Fibroblast of skin of right quadriceps (primary cell): Measurements from ENCODE around the gene AANAT.
"Not testable (repeated sequence)": the region's sequence is repeated elsewhere in the genome, so short reads cannot be mapped to it uniquely, and the experiment has no call there.

ENCODE experiments used
- DNase-seq: peaks from one replicate; pipeline ENCODE4 v3.0.0-alpha.2; 2013

Gene AANAT

DNA sequence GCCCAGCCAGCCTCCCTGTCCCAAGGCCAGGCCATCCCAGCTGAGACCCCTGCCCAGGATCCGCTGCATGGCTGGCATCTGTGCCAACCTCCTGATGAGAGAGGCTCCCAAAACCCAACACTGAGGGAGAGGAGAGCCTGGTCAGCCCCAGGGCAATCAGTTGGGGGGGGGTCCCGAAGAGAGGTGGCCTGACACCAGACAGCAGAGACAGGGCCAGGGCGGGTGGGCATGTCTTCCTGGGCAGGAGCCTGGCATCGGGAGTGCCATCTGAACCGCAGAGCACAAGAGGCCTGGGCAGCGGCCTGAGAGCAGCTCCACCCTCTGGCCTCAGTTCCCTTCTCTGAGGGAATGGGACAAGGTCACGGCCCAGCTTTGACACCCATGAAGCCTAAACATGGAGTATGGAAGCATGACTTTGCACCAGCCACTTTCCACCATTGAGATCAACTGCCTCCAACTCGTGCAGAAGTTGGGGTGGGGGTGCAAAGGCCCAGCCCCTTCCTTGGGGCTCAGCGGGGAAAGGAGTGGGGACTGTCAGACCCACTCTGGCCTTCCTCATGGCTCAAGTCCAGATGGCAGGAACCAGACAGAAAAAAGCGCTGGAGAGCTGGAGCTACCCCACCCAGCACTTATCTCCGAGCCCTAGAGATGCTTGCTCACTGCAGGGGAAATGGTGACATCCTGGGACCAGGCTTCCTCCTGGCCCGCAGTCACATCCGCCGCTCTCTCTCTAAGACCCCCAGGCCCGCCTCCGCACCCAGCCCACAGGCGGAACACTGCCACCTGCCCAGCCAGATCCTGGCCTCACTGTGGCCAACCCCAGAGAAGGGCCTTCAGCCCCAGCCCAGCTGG is 24.1 kb downstream of the AANAT start:
- DNase-seq: no peak

DNA sequence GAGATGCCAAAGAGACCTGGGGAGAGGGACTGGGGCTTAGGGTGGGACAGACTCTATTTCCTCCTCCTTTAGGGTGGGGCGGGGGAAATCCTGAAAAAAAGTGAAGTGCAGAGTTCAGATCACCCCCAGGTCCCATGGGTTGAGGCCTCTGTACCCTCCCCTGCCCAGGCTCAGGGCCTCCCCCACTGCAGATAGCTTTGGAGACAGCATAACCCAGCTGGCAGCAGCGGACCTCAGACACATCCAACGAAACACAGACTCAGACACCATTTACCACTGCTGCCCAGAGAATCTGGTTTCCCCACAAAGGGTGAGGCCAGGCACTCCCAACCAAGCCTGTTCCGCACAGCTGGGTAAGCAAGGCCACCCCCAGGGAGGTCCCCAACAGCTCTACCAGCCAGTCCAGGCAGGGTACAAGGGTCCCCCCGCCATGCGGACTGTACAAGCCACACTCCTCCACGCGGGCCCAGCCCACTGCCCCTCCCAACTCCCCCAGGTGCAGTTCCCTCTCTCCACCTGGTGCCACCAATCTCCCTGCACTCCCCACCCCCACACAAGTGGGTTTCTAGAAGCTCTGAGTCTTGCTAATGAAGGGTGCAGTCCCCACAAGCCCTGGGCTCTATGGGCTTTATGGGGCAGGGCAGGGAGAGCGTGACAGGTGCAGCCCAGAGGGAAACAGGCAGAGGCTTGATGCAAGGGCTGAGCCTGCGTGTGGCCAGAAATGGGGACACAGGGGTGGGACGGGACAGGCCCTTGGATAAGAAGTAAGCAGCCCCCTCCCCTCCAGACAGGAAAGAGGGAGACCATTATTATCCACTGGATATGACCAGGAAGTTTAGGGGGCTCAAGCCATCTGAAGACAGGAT is 25.0 kb downstream of the AANAT start:
- DNase-seq: no peak

DNA sequence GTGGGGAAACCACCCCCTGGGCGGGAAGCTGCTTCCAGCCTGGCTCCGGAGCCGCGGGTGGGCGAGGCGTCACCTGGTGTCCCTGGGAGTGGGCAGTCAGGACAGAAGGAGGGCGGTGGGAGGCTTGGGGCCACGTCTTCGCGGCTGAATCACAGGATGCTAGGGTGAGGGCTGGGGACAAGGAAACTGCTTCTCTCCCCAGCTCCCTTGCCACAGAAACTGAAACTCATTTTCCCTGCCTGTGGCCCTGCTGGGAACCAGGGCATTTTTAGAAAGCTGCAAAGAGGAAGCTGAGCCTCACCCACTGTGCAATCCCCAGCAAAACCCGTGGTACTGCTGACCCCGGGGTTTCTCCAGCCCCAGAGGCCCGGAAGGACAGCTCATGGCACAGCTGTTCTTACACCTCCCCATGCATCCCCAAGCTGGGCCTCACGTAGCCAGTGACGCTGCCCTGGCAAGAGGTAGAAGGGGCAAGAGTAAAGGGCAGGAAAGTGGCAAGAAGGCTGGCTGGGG is 25.6 kb downstream of the AANAT start:
- DNase-seq: peak; percentile 46

DNA sequence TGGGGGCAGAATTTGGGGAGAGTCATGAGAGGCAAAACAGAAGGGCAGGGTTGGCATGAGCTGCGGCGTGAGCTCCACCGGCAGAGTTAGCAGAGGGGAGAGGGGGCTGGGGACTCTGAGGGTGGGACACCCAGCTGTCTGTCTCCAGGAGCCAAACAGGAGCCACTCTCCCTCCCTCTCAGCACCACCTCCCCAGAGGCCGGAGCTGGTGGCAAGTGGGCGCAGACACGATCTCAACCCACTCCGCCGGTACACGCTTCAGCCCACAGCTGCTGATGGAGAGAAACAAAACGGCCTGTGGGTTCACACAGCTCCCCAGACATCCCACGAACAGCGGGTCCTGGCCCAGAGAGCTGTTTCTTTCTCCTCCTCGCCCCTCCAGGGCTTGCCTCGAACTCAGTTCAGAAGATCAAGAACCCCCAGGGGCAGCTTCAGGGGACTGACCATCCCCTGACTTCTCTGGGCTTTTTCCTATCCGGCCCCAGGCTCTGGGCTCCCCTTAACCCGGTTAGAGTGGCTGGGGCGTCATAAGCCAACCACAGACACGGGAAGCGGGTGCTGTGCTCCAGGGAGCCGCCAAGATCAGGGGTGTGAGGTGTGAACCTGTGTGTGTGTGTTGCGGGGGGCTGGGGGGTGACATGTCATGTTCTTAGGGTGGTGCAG is 26.2 kb downstream of the AANAT start:
- DNase-seq: no peak

DNA sequence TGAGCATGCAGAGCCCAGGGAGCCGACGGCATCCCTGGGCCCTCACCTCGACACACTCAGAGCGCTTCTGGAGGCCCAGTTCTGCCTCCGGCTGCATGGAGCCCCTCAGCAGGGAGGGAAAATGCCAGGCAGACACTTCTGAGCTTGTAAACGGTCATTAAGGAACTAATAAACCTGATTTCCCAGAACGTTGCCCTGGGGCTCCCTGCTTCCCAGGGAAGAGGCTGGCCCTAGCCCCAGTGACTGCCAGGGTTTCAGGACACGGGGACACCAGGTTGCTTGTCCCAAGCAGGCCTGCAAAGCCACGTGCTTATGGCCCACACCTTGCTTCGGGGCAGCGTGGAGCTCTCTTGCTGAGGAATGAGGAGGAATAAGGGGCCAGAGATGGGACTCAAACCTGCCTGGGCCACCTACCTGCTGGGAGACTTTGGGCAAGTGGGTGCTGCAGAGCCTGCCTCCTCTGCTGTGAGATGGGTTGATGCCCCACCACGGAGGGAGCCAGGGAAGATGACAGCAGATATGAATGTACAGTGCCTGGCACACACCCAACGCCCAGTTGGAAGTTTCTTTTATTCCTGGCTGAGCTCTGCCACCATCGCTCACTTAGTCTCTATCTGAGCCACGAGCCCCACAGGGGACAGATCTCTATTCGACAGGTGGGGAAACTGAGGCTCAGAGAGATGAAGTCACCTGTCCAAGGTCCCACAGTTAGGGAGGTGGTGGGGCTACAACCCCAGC is 28.4 kb downstream of the AANAT start:
- no peak for DNase-seq

DNA sequence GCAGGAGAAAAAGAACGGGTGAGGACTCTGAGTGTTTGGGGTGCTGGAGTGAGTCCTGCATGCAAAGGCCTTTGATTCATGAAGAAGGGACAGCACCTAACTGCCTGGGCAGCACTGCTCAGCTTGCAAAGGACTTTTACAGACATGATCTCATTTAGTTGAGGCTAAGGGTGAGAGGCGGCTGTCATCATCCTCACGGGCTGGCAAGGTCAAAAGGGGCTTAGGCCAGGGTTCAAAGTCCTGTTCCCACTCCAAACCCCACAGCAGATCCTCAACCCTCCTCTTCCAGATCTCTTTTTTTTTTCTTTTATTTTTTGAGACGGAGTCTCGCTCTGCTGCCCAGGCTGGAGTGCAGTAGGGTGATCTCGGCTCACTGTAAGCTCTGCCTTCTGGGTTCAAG is 29.1 kb downstream of the AANAT start:
- DNase-seq: no peak

DNA sequence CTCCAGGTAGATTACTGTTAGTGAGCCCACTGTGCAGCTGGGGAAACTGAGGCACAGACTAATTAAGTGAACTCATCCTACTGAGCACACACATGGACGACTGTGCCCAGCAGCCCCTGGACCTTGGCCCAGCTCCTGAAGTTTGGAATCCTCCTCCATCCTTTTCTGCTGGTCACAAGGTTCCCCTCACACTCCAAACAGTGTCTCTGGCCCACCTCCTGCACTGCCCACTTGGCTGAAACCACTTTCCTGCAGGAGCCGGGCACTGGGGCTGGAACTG is 30.2 kb downstream of the AANAT start:
- no peak for DNase-seq

DNA sequence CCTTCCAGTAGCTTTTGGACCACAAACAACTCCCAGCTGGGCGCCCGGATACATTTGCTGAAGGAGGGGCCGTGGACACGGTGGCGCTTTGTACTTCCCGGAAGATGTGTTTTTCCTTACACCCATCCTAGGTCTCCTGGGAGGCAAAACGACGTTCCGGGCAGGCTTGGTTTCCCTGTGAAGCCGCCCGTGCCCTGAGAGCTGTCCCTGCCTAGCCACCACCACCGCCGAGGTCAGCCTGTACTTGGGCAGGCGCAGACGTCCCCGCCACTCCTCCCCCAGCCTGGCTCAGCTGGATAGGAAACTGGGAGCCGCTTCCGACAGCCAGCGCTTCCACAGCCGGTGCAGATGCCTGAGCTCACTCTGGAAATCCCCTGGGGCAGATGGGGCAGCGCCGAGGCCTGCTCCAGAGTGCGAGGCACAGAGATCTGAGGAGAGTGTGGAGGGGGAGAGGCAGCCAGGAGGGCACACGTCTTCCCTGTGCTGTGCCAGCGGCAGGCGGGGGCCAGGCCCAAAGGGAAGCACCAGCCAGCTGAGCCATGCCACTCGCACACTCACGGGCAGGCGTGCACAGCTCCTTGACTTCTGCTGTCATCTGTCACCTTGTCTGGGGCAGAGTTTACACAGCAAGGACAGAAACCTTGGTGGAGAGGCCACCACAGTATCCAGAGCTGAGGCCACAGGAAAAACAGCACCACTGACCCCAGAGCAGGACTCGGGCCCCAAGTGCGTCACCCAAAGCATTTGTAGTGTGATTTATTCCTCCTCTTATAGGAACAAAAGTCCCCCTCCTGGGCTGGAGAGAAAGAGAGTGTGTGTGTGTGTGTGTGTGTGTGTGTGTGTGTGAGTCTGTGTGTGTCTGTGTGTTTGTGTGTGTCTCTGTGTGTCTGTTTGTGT is 30.8 kb downstream of the AANAT start:
- peak; percentile 73 for DNase-seq

DNA sequence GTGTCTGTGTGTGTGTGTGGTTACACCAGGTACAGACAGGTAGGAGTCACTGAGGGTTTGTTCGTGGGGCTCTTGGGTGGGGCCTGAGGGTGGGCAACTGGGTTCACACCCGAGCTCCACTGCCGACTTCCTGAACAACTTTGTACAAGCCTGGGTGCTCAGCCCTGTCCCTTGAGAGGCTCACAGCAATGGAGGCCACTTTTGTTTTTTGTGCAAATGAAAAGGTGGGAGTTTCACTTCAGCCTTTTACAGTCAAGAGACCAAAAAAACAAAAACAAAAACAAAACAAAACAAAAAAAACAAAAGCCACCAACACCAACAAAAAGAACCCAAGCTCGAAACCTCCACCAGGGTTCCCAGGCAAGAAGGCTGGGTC is 31.5 kb downstream of the AANAT start:
- no peak for DNase-seq

DNA sequence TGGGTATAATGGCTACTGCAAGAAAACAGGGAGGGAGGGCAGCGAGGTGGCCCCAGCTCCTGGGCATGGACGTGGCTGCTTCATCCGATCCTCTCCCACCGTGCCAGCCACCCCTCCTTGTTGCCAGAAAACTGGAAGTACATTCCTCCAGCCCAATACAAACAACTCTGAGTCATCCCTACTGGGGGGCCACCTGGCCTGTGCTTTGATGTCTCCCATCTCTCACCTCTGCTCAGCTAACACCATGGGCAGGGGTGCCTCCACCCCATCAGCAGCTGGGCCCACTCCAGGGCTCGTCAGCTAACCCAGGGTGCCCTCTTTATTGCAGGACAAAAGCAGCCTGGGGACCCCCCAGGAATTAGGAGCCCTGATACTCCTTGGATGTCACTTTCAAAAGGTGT is 31.9 kb downstream of the AANAT start:
- no peak for DNase-seq

DNA sequence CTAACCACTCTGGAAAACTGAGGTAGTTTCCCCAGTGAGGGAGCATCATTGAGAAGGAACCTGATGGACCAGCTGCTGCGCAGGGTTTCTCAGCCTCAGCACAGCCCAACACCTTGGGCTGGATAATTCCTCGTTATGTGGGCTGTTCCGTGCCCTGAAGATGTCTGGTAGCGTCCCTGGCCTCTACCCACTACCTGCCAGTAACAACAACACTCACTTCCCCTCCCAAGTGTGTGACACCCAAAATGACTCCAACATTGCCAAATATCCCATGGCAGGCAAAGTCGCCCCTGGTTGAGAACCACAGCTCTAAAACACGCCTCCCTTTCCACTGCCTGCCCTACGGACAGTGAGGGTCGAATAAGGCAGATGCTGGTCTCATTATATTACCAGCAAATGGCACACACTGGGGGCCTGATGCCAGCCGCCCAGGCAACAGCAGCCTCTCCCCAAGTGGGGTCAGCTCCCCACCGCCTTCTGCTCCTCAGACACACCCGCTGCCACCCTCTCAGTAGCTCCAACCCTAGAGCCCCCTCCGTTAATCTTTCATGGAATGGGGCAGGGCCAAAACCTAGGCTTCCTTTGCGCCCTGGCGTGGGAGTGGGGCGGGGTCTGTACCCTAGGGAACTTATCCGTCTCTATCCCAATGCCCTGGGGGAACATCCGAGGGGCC is 32.8 kb downstream of the AANAT start:
- DNase-seq: no peak

DNA sequence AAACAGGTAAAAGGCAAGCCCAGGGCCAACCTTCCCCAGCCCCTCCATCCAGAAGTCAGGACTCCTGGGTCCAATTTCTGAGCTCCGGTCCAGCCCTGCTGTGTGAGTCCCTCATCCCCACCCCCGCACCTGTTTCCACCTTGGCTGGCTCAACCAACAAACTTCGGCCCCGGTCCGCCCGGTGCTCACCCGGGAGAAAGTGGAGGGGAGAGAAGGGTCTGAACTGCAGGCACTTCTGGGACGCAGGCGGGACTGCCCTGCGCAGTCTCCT is 33.3 kb downstream of the AANAT start:
- no peak for DNase-seq

DNA sequence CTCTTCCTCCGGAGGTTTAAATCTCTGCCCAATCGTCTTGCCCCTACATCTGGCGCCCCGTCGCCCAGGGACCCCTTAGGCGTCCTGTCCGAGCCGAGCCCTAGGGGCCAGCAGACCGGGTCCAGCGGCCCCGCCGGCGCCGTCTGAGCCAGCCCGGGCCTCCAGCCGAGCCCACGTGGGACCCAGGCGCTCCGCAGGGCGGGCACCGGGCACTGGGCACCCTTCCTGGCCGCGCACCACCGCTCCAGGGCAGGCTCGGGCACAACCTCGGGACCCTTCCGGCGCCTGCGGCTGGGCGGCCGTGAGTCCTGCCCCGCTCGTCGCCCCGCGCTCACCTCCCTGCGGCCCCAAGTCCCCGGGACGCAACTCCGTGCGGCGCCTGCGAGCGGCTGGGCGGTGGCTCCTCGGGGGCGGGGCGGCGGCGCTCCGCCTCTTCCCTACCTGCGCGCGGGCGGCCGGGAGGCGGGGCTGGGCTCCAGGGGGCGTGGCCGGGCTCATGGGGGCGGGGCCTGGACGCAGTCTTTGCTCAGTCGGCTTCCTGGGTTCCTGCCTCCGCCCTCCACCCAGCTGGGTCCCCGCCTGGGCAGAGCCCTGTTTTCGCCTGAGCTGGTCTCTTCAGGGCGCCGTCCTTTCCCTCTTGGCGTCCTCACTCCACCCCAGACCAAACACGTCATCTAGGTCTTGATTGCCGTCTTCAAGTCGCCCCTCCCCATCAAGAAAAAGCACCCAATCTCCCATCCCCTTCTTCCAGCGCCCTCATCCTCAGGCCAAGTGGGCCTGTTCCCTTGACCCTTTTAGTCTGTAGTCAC is 33.8 kb downstream of the AANAT start, which contains the start of gene RHBDF2:
Gene RHBDF2 (minus strand): TSS at position 406 of the 809 bp plus-strand sequence. CDS start 19,899 bp downstream, outside the sequence.
- peak; percentile 59 for DNase-seq

DNA sequence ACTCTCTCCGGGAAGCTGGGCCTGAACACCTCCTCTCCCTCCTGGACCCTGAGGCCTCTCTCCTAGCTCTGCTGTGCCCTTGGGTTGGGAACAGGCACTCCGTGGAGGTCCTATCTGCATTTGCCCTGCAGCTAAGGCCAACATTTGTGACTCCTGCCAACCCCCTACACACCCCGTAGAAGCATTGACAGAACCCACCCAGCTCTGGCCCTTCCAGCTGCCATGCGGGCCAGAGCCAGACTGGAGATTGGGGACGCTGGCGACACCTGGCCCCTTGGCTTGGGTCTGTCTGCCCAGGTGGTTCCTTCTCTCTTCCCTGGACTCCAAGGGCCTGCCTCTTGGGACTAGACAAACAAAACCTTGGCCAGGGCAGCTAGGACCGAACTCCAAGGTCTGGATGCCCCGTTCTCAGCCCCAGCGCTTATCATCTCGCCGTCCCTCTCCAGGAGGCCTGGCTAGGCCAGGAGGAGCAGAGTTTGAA is 34.5 kb downstream of the AANAT start:
- DNase-seq: no peak

DNA sequence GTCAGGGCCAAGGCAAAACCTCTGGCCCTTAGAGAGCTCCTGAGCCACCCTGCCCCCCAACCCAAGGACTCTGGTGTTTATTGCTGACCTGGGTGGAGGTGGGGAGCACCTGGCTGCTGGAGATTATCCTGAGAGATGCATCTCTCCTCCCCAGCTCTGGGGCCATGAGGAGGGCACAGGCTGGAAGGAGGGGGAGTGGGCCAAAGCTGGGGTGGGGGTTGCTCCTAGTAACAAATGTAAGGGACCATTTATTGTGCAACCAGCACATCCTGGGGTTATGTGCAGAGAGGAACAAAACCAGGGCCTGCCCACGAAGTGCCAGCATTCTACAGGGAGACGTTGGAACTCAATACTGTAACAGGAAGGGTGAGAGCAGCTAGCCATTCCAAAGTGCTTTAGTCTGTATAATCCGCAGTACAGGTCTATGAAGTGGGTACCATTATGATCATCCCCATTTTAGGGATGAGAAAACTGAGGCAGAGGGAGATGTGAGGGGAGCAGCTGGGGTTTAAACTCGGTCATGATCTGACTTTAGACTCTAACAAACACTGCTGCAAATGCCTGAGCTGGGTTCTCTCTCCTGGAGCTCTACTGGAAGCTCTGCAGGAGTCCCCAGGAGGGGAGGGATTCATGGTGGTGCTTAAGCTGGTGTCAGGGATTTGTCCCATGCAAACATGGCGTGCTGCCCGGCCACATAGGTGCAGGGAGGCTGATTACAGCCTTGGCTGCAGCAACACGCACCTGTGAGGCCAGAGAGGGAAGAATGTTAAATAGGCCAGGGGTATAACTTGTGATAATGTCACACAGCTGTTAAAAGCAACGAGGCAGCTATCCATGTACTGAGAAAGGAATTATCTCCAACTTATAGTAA is 35.2 kb downstream of the AANAT start:
- DNase-seq: no peak

DNA sequence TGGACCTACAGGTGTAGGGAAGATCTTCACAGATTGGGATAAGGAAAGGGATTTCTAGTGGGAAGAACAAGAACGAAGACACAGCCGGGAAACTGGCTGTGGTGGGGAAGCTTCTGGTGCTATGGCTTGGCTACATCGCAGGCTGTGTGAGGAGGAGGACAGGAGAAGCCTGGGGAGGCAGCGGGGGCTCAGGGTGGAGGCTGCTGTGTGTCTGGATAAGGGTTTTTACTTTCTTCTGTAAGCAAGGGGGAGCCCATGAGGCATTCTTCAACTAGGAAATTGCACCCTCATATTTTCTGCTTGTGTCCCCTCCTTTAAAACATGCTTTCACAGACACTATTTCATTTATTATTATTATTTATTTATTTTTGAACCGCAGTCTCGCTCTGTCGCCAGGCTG is 36.7 kb downstream of the AANAT start:
- DNase-seq: no peak

DNA sequence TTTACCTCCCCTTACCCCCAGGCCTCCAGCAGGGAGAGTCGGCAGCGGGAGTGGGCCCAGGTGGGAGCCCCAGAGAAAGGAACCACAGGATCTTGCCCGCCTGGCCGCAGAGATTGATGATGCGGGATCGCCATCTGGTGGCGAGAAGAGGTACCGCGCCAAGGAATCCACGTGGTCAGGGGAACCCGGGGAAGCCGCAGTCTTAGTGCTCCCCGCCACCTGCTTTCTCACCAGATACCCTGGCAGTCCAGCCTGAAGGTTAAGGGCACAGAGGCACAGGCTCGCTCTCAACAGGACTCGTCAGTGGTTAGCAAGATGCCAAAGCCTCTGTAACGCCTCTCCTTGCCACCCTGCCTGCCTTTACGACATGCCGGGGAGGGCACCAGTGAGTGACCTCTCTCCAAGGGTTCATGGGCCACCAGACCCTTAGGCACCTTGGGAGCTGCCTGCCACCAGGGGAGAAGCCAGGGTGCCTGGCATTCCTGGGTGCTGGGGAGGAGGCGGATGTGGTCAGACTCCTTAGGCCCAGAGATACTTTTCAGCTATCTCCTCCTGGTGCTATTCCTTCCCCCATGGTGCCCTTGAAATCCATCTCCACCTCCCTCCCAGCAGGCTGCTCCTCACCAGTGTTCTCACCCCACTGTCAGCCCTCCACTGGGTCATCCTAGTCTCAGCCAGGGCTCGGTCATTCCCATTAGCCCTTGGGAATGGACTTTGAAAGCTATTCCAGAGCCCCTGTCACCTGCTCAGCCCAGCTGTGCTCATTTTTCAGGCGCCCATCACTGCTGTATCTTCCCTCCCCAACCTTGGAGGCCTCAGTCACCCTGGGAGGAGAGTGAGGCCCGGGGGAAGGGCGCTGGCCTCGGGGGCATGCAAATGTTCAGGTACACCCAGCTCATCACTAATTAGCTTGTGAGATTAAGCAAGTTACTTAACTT is 39.3 kb downstream of the AANAT start:
- peak; percentile 57 for DNase-seq

DNA sequence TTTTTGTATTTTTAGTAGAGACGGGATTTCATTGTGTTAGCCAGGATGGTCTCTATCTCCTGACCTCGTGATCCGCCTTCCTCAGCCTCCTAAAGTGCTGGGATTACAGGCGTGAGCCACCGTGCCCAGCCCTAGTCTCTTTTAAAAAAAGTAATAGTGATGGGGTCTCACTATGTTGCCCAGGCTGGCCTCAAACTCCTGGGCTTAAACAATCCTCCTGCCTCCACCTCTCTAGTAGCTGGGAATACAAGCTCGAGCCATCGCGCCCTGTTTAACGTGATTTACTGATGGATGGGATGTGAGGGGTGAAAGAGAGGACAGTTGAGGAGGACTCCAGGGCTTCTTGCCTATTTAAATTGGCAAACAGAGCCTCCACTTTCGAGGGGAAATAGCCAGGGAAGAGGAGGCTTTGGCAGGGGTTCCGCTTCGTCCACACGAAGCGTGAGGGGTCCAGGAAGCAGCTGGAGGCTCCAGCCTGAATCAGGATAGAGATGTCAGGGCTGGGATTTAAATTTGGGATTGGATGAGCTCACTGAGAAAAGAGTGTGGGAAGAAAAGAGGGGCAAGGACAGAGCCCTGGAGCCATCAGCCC is 41.2 kb downstream of the AANAT start:
- not testable (repeated sequence) for DNase-seq
